ENCODE measurements around the gene SLC6A13. TPM values are rescaled to one million over a fixed set of nuclear protein-coding genes. Genes with fewer than 3 reads are reported as not detected.
A peak's percentile ranks its signal among the peaks of the same experiment; 100 is the strongest.

The SLC6A13 gene
- total RNA-seq, 1 experiment from 2014 or later: not detected

DNA sequence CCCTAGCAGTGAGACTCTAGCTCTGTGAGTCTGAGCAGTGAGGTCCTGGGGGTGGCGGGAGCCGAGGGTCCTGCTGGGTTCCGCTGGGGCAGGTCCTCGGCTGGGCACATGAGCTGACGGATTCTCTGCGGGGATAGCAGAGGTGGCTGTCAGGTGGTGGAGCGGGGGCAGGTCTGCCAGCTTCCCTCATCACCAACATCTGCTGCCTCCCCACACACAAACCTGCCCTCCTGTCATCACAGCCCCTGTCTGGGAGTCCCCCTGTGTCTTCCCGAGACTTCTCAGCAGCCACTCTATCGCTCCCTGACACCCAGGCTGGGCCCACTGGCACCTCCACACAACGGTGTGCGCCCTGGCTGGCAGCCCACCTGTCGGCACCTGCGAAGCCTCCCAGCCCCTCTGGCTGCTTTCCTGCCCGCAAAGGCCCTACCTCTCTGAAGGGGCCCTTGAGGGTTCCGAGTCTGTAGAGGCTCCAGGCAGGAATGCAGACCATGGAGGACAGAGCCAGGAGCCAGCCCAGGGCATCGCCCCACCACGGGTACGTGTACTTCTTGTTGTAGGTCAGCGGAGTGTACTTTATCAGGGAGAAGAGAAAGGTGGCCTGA, 41.6 kb downstream of the SLC6A13 start:
- ChIA-PET CTCF (no interaction called here), POLR2A (ENCODE audit: unreplicated experiment) (no interaction called here)
- Histone ChIP-seq H3K27me3 (ENCODE audit: insufficient read depth, low read depth) (peaks cover 92% of the 10 kb centered on the region), H3K4me3 (no peak overlapping the region), H3K4me2 (no peak overlapping the region), H3K4me1 (replicated peaks; ENCODE audit: insufficient read depth) (no peaks in the 10 kb centered on the region), H3K79me2 (ENCODE audit: low read depth) (no peaks in the 10 kb centered on the region), H3F3A (ENCODE audit: insufficient read depth, low read depth) (no peaks in the 10 kb centered on the region), H2AFZ (no peak overlapping the region), H4K20me1 (ENCODE audit: insufficient read depth) (no peaks in the 10 kb centered on the region), H3K27ac (no peak overlapping the region), H3K36me3 (ENCODE audit: low read depth) (no peaks in the 10 kb centered on the region), H3K9me2 (ENCODE audit: insufficient read depth) (no peaks in the 10 kb centered on the region), H3K9me3 (ENCODE audit: insufficient read depth, low read depth) (no peaks in the 10 kb centered on the region)
- intact Hi-C loops (cut with micrococcal nuclease; ENCODE audit: unreplicated experiment): no loop called here
- DNase-seq: no peak
- BruUV-seq (replicated peaks): no TSS peak
- TF ChIP-seq, protein P1, sequence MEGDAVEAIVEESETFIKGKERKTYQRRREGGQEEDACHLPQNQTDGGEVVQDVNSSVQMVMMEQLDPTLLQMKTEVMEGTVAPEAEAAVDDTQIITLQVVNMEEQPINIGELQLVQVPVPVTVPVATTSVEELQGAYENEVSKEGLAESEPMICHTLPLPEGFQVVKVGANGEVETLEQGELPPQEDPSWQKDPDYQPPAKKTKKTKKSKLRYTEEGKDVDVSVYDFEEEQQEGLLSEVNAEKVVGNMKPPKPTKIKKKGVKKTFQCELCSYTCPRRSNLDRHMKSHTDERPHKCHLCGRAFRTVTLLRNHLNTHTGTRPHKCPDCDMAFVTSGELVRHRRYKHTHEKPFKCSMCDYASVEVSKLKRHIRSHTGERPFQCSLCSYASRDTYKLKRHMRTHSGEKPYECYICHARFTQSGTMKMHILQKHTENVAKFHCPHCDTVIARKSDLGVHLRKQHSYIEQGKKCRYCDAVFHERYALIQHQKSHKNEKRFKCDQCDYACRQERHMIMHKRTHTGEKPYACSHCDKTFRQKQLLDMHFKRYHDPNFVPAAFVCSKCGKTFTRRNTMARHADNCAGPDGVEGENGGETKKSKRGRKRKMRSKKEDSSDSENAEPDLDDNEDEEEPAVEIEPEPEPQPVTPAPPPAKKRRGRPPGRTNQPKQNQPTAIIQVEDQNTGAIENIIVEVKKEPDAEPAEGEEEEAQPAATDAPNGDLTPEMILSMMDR (conservative IDR thresholded peaks at IDR 0.05): no peak
- TF ChIP-seq EZH2 (IDR thresholded peaks at IDR 0.05; ENCODE audit: low read depth): no peak

DNA sequence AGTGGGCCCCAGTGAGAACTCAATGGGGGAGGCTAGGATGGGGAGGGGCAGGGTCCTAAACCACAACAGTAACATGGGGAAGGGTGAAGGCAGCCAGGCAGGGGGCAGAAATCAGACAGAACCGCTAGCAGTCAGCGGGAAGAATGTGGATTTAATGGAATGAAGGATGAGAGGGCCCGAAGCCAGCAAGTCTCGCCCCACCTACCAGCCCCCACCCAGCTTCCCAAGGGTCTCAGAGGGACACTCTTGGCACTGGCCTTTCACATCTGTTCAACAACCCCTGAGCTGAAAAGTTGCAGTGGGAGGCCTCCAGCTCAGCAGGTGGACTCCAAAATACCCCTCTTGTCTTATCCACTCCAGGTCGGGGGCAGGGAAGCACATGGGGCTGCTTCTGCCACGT, 42.1 kb downstream of the SLC6A13 start:
- no peaks in the 10 kb centered on the region for H3K79me2 ChIP-seq (ENCODE audit: low read depth)
- no peaks in the 10 kb centered on the region for H3F3A ChIP-seq (ENCODE audit: insufficient read depth, low read depth)
- H3K36me3 ChIP-seq (ENCODE audit: low read depth): no peaks in the 10 kb centered on the region
- H3K4me2 ChIP-seq: no peak overlapping the region
- no peaks in the 10 kb centered on the region for H3K9me2 ChIP-seq (ENCODE audit: insufficient read depth)
- no peak for DNase-seq
- TF ChIP-seq, protein P1 (conservative IDR thresholded peaks at IDR 0.05): no peak
- no peak for TF ChIP-seq EZH2 (IDR thresholded peaks at IDR 0.05; ENCODE audit: low read depth)
- BruUV-seq (replicated peaks): no TSS peak
- H3K9me3 ChIP-seq (ENCODE audit: insufficient read depth, low read depth): no peaks in the 10 kb centered on the region
- H2AFZ ChIP-seq: no peak overlapping the region
- intact Hi-C loops (cut with micrococcal nuclease; ENCODE audit: unreplicated experiment): no loop called here
- peaks cover 87% of the 10 kb centered on the region for H3K27me3 ChIP-seq (ENCODE audit: insufficient read depth, low read depth)
- no peak overlapping the region for H3K4me3 ChIP-seq
- CTCF ChIA-PET: no interaction called here
- H3K27ac ChIP-seq: no peak overlapping the region
- no peaks in the 10 kb centered on the region for H4K20me1 ChIP-seq (ENCODE audit: insufficient read depth)
- H3K4me1 ChIP-seq (replicated peaks; ENCODE audit: insufficient read depth): no peaks in the 10 kb centered on the region
- POLR2A ChIA-PET (ENCODE audit: unreplicated experiment): no interaction called here

DNA sequence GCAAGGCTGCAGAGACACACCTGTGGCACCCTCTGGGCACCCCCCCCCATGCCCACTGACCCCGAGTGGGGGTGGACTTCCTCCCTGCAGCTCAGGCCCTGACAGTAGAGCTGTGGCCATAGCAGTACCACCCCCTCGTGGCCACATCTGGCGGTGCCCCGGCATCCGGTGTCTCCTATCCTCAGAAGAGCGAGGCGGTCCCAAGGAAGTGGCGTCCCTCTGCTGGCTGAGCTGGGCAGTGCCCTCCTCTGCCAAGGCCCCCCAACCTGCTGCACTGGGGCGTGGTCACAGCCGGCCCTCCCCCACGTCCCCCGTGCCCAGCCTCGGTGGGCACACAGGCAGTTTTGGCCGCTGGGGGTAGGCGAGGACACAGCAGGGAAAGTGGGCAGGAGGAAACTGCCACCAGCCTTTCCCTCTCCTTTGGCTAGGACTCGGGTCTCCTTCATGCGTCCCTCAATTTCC, 42.7 kb downstream of the SLC6A13 start:
- Histone ChIP-seq H3K27ac (no peak overlapping the region), H3K36me3 (ENCODE audit: low read depth) (no peaks in the 10 kb centered on the region), H3K4me3 (no peak overlapping the region), H3K4me2 (no peak overlapping the region), H4K20me1 (ENCODE audit: insufficient read depth) (no peaks in the 10 kb centered on the region), H2AFZ (no peak overlapping the region), H3F3A (ENCODE audit: insufficient read depth, low read depth) (no peaks in the 10 kb centered on the region), H3K79me2 (ENCODE audit: low read depth) (no peaks in the 10 kb centered on the region), H3K27me3 (ENCODE audit: insufficient read depth, low read depth) (peaks cover 87% of the 10 kb centered on the region), H3K4me1 (replicated peaks; ENCODE audit: insufficient read depth) (no peaks in the 10 kb centered on the region), H3K9me2 (ENCODE audit: insufficient read depth) (no peaks in the 10 kb centered on the region), H3K9me3 (ENCODE audit: insufficient read depth, low read depth) (no peaks in the 10 kb centered on the region)
- DNase-seq: peak; percentile 58 to 75
- no TSS peak for BruUV-seq (replicated peaks)
- intact Hi-C loops (cut with micrococcal nuclease; ENCODE audit: unreplicated experiment): no loop called here
- CTCF ChIA-PET: interaction anchor here (0.6 kb wide), 1 partner anchor 113 kb away, joined by 4 read pairs; no protein-coding TSS in a partner anchor
- TF ChIP-seq EZH2 (IDR thresholded peaks at IDR 0.05; ENCODE audit: low read depth): no peak
- TF ChIP-seq, protein P1 (conservative IDR thresholded peaks at IDR 0.05): peak; percentile 90
- POLR2A ChIA-PET (ENCODE audit: unreplicated experiment): no interaction called here

All from PC-9 (cell line).